A549 (cell line): ENCODE results near the gene TTC19. TPM values are rescaled to one million over a fixed set of nuclear protein-coding genes. Genes with fewer than 3 reads are reported as not detected.

Experiments used
- ATAC-seq, 2 experiments: fragments of 200-7000 bp in 1 of 2; fragments of >200 bp in 1 of 2; cut with Nextera tagmentation in 1 of 2; cut with Tn5 transposase in 1 of 2; 3 replicates each; pipeline versions ENCODE4 v1.8.0 to v1.9.1; 2018 to 2020; ENCODE audit warnings: mild to moderate bottlenecking in 1 of 2, moderate library complexity in 1 of 2
- CTCF ChIA-PET: fragments of 300-600 bp; sonication (Branson Sonifier 250); formaldehyde crosslinking; extraction: SDS; loops from one replicate; lab custom pipeline; 2021; ENCODE audit warnings: antibody characterized with exemption, inconsistent platforms; lab: Yijun Ruan, JAX
- POLR2A ChIA-PET: fragments of 350-600 bp; formaldehyde crosslinking; extraction: SDS; loops from one replicate; lab custom pipeline; 2021; ENCODE audit warnings: antibody characterized with exemption, inconsistent platforms; lab: Yijun Ruan, JAX
- DNase-seq, 2 experiments: peaks; one replicate each; pipeline versions ENCODE4 v3.0.0 to v3.0.0-alpha.2; 2011 to 2016; ENCODE audit warnings: low read depth in 1 of 2, low spot score in 1 of 2
- FAIRE-seq: peaks from 2 replicates; lab custom pipeline; 2011; peaks lifted over from hg19 to GRCh38; lab: Jason Lieb, UNC
- H3K27ac ChIP-seq, 2 experiments: fragments of >200 bp; sonication (Bioruptor Twin); formaldehyde crosslinking; 3 replicates each; pipeline ENCODE4 v1.5.1; 2016 to 2017
- H3K4me1 ChIP-seq: fragments of >200 bp; sonication (Bioruptor Twin); formaldehyde crosslinking; 3 replicates; pipeline ENCODE4 v1.6.1; 2016
- H3K4me2 ChIP-seq: fragments of >200 bp; sonication (Bioruptor Twin); formaldehyde crosslinking; 3 replicates; pipeline ENCODE4 v1.6.1; 2016
- H3K4me3 ChIP-seq: fragments of >200 bp; sonication (Bioruptor Twin); formaldehyde crosslinking; 3 replicates; pipeline ENCODE4 v1.5.1; 2016
- H3K9me3 ChIP-seq: fragments of >200 bp; sonication (Bioruptor Twin); formaldehyde crosslinking; 3 replicates; pipeline ENCODE4 v1.6.1; 2016
- BHLHE40 ChIP-seq: IDR thresholded peaks from 2 replicates; pipeline ENCODE4 v1.6.1; 2012; ENCODE audit warnings: low read depth, low read length, inconsistent platforms
- CBX2 ChIP-seq: fragments of 200-600 bp; sonication (generic); IDR thresholded peaks from 2 replicates; pipeline ENCODE4 v1.6.1; 2016; ENCODE audit warnings: low read depth, mild to moderate bottlenecking, borderline replicate concordance
- CHD2 ChIP-seq: fragments of 150-350 bp; IDR thresholded peaks from 2 replicates; pipeline ENCODE4 v1.6.1; 2014; ENCODE audit warnings: low read length; ENCODE audit not compliant: partially characterized antibody
- CTCF ChIP-seq: fragments of >200 bp; sonication (Bioruptor Twin); formaldehyde crosslinking; IDR thresholded peaks from 3 replicates; pipeline ENCODE4 v1.5.1; 2016
- EHMT2 ChIP-seq: fragments of 200-600 bp; sonication (generic); IDR thresholded peaks from 2 replicates; pipeline ENCODE4 v1.6.1; 2016; ENCODE audit warnings: antibody characterized with exemption, low read depth, mild to moderate bottlenecking, moderate library complexity
- ELK1 ChIP-seq: fragments of 150-350 bp; IDR thresholded peaks from 2 replicates; pipeline ENCODE4 v1.6.1; 2014; ENCODE audit warnings: low read depth, mild to moderate bottlenecking, low read length
- FOXS1 ChIP-seq: fragments of 250-450 bp; sonication (Bioruptor Pico); IDR thresholded peaks from 2 replicates; pipeline ENCODE4 v1.5.0; 2020; ENCODE audit warnings: mild to moderate bottlenecking, moderate library complexity
- GATA3 ChIP-seq: IDR thresholded peaks from 2 replicates; pipeline ENCODE4 v1.6.1; 2012; ENCODE audit warnings: borderline replicate concordance
- HDAC2 ChIP-seq: fragments of 200-600 bp; sonication (generic); IDR thresholded peaks from 2 replicates; pipeline ENCODE4 v1.6.1; 2016
- HOXB5 ChIP-seq: fragments of 250-450 bp; sonication (Bioruptor Pico); IDR thresholded peaks from 2 replicates; pipeline ENCODE4 v1.5.0; 2020; ENCODE audit warnings: mild to moderate bottlenecking, moderate library complexity
- JUN ChIP-seq, 2 experiments: fragments of >200 bp; sonication (Bioruptor Twin); formaldehyde crosslinking; IDR thresholded peaks; 2 replicates in 1 of 2; 3 replicates in 1 of 2; pipeline ENCODE4 v1.6.1; 2016 to 2017
- KDM1A ChIP-seq: fragments of 200-600 bp; sonication (generic); IDR thresholded peaks from 2 replicates; pipeline ENCODE4 v1.6.1; 2016; ENCODE audit warnings: low read depth, mild to moderate bottlenecking
- MAX ChIP-seq: IDR thresholded peaks from 2 replicates; pipeline ENCODE4 v1.6.1; 2012
- MAZ ChIP-seq: fragments of 150-350 bp; IDR thresholded peaks from 2 replicates; pipeline ENCODE4 v1.6.1; 2014; ENCODE audit warnings: antibody characterized with exemption, low read depth, low read length, borderline replicate concordance
- MYC ChIP-seq: IDR thresholded peaks from 2 replicates; pipeline ENCODE4 v1.6.1; 2012; ENCODE audit warnings: mild to moderate bottlenecking, inconsistent platforms, low read length, improper control_type of control experiment, borderline replicate concordance
- NFE2L2 ChIP-seq: fragments of 150-350 bp; conservative IDR thresholded peaks from 2 replicates; pipeline ENCODE4 v1.6.1; 2014; ENCODE audit warnings: low read length
- NR3C1 ChIP-seq: fragments of >200 bp; sonication (Bioruptor Twin); formaldehyde crosslinking; IDR thresholded peaks from 3 replicates; pipeline ENCODE4 v1.6.1; 2017
- PBX3 ChIP-seq: IDR thresholded peaks from 2 replicates; pipeline ENCODE4 v1.6.1; 2012
- REST ChIP-seq: fragments of 200-600 bp; sonication (generic); IDR thresholded peaks from 2 replicates; pipeline ENCODE4 v1.6.1; 2016; ENCODE audit warnings: antibody characterized with exemption, mild to moderate bottlenecking, moderate library complexity
- RFX5 ChIP-seq: fragments of 450-650 bp; IDR thresholded peaks from 2 replicates; pipeline ENCODE4 v1.7.1; 2014; ENCODE audit warnings: antibody characterized with exemption, mild to moderate bottlenecking, moderate library complexity
- RNF2 ChIP-seq: fragments of 200-600 bp; sonication (generic); IDR thresholded peaks from 2 replicates; pipeline ENCODE4 v1.6.1; 2016; ENCODE audit warnings: low read depth, mild to moderate bottlenecking, antibody characterized with exemption, moderate library complexity, borderline replicate concordance
- SMC3 ChIP-seq: fragments of >200 bp; sonication (Bioruptor Twin); formaldehyde crosslinking; IDR thresholded peaks from 3 replicates; pipeline ENCODE4 v1.6.1; 2018; ENCODE audit warnings: inconsistent platforms
- TFCP2L1 ChIP-seq: fragments of 250-450 bp; sonication (Bioruptor Pico); IDR thresholded peaks from 2 replicates; pipeline ENCODE4 v1.5.0; 2021; ENCODE audit warnings: mild to moderate bottlenecking
- TP53 ChIP-seq: fragments of 250-450 bp; sonication (Bioruptor Pico); IDR thresholded peaks from 2 replicates; pipeline ENCODE4 v1.5.0; 2021; ENCODE audit warnings: mild to moderate bottlenecking, moderate library complexity
- USF2 ChIP-seq: fragments of 450-650 bp; IDR thresholded peaks from 2 replicates; pipeline ENCODE4 v1.6.1; 2014; ENCODE audit warnings: antibody characterized with exemption
- ZNF302 ChIP-seq: fragments of 250-450 bp; sonication (Bioruptor Pico); IDR thresholded peaks from 2 replicates; pipeline ENCODE4 v1.9.0; 2021; ENCODE audit warnings: inconsistent platforms, mild to moderate bottlenecking, moderate library complexity
- WGBS: methylation state at CpG from one replicate; pipeline ENCODE4 v1.1.6; 2017; ENCODE audit errors: missing lambda C conversion rate; 5-methylcytosine and 5-hydroxymethylcytosine counted together
- polyA plus RNA-seq, 4 experiments: library from polyadenylated mRNA; depleted of rRNA in 3 of 4; stranded (reverse); fragments of >200 nt; fragmentation: RNase III in 1 of 4; extraction: RNeasy Plus Mini Kit Qiagen cat#74134 plus additional on column Dnase treatment in 1 of 4; gene quantifications; 2 replicates in 3 of 4; 3 replicates in 1 of 4; pipeline ENCODE4 v1.2.3, GENCODE V29; 2011 to 2017

Gene TTC19
- polyA plus RNA-seq, 2 of the 4 experiments (the other 2 are of a cell fraction), result 16.6 to 30.3 TPM

- Histone ChIP-seq H3K27ac (no peak overlapping the region), H3K4me3 (no peak overlapping the region), H3K4me2 (no peak overlapping the region), H3K9me3 (peaks cover 21% of the 10 kb centered on the region), H3K4me1 (peaks cover 5% of the 10 kb centered on the region; the same call in 1 of the 3 replicates)
- ChIA-PET CTCF (interaction anchor here (1.2 to 2.0 kb wide), 2 partner anchors 8 to 60 kb away, joined by 4 to 15 read pairs; partner anchors contain the start of gene ADORA2B), POLR2A (no interaction called here)
- DNase-seq (no peak), FAIRE-seq (no peak), ATAC-seq (no peak; a peak in 1 of 6 replicates)
- TF ChIP-seq MYC, result no peak
- no peak for TF ChIP-seq NR3C1
- WGBS, result 92% methylated on average over 1 of the region's 1 CpG
Measured at GRCh38 chr17:16005636-16006035, 6.0 kb downstream of the TTC19 start.

GRCh38 chr17:16007439-16007838, 7.8 kb downstream of the TTC19 start:
- Histone ChIP-seq H3K9me3 (peaks cover 6% of the 10 kb centered on the region), H3K4me1 (peaks cover 13% of the 10 kb centered on the region), H3K4me3 (no peak overlapping the region), H3K27ac (no peak overlapping the region), H3K4me2 (no peak overlapping the region)
- CTCF ChIA-PET, result interaction anchor here (1.3 to 3.9 kb wide), 5 partner anchors 9 to 63 kb away, joined by 3 to 10 read pairs (median 4); partner anchors contain the start of gene ADORA2B
- POLR2A ChIA-PET, result no interaction called here
- FAIRE-seq, result no peak
- TF ChIP-seq KDM1A (no peak), HOXB5 (CRISPR knock-in tag) (no peak), HDAC2 (no peak), SMC3 (no peak), GATA3 (no peak), ZNF302 (CRISPR knock-in tag) (no peak), MAZ (no peak), RNF2 (no peak), REST (no peak), NFE2L2 (no peak), FOXS1 (CRISPR knock-in tag) (no peak), MAX (no peak)
- ATAC-seq, result no peak
- WGBS, result 91% methylated on average over 3 of the region's 3 CpGs
- no peak for DNase-seq

- H3K27ac ChIP-seq, result no peak overlapping the region
- ATAC-seq (peak; percentile 91 to 97), DNase-seq (peak; percentile 48 to 78), FAIRE-seq (peak; percentile 96)
- H3K4me1 ChIP-seq, result peaks cover 28% of the 10 kb centered on the region
- no peak overlapping the region for H3K4me2 ChIP-seq
- POLR2A ChIA-PET, result interaction anchor here (1.5 kb wide), 1 partner anchor 14 kb away, joined by 5 read pairs; the partner anchor contains the start of genes TTC19 and ZSWIM7
- H3K4me3 ChIP-seq, result no peak overlapping the region
- H3K9me3 ChIP-seq, result no peaks in the 10 kb centered on the region
- CTCF ChIA-PET, result interaction anchor here (0.6 to 4.6 kb wide), 10 partner anchors 9 to 186 kb away, joined by 3 to 46 read pairs (median 3); partner anchors contain the start of genes TTC19 and ZSWIM7
- WGBS, result 32% methylated on average over 3 of the region's 3 CpGs
- TF ChIP-seq TP53 (CRISPR knock-in tag) (no peak), ZNF302 (CRISPR knock-in tag) (no peak), RFX5 (no peak), PBX3 (no peak), KDM1A (no peak), TFCP2L1 (CRISPR knock-in tag) (no peak), ELK1 (no peak), EHMT2 (no peak), CHD2 (no peak), CBX2 (no peak), USF2 (no peak), HOXB5 (CRISPR knock-in tag) (no peak), BHLHE40 (no peak), CTCF (peak; percentile 59), JUN (IDR thresholded peaks at IDR 0.05) (no peak)
Measured at GRCh38 chr17:16013943-16014407, 14.4 kb downstream of the TTC19 start.
